Keratinocyte (primary cell): ENCODE results near the gene HAT1.

ENCODE experiments used
- EZH2 ChIP-seq: IDR thresholded peaks from one replicate; pipeline ENCODE4 v1.6.1; 2012; ENCODE audit warnings: inconsistent platforms, mild to moderate bottlenecking, low read length, moderate library complexity
- TF ChIP-seq, protein P1 (sequence below), 3 experiments: IDR thresholded peaks in 1 of 3; conservative IDR thresholded peaks in 1 of 3; optimal IDR thresholded peaks in 1 of 3; 2 replicates in 2 of 3; 3 replicates in 1 of 3; pipeline versions ENCODE3 to v1.5.1; 2011; ENCODE audit warnings: low read length in 3 of 3, mild to moderate bottlenecking in 3 of 3, moderate library complexity in 2 of 3, control low read depth in 1 of 3, inconsistent platforms in 1 of 3; ENCODE audit not compliant: insufficient read depth in 2 of 3; ENCODE audit errors: extremely low read depth in 1 of 3

DNA sequence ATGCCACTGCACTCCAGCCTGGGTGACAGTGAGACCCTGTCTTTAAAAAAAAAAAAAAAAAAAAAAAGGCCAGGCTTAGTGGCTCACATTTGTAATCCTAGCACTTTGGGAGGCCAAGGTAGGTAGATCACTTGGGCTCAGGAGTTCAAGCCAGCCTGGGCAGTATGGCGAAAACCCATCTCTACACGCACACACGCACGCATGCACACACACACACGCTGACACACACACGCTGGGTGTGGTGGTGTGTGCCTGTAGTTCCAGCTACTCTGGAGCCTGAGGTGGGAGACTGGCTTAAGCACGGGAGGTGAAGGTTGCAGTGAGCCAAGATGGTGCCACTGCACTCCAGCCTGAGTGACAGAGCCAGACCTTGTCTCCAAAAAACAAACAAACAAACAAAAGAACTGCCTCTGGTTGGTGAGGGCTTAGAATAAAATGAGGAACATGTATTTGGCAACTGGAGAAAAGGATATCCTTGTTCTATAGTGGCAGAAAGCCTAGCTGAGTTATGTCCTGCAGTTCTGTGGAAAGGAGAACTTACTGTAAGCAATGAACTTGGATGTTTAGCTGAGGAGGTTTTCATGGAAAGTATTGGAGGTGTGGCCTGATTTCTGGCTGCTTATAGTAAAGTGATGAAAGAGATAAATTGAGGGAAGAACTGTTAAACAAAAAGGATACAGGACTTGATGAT, 34.0 kb downstream of the HAT1 start:
- TF ChIP-seq, protein P1, sequence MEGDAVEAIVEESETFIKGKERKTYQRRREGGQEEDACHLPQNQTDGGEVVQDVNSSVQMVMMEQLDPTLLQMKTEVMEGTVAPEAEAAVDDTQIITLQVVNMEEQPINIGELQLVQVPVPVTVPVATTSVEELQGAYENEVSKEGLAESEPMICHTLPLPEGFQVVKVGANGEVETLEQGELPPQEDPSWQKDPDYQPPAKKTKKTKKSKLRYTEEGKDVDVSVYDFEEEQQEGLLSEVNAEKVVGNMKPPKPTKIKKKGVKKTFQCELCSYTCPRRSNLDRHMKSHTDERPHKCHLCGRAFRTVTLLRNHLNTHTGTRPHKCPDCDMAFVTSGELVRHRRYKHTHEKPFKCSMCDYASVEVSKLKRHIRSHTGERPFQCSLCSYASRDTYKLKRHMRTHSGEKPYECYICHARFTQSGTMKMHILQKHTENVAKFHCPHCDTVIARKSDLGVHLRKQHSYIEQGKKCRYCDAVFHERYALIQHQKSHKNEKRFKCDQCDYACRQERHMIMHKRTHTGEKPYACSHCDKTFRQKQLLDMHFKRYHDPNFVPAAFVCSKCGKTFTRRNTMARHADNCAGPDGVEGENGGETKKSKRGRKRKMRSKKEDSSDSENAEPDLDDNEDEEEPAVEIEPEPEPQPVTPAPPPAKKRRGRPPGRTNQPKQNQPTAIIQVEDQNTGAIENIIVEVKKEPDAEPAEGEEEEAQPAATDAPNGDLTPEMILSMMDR (optimal IDR thresholded peaks at IDR 0.05 in 1 of 3, IDR thresholded peaks at IDR 0.05 in 1 of 3, conservative IDR thresholded peaks at IDR 0.05 in 1 of 3; ENCODE audit: extremely low read depth in 1 of 3, insufficient read depth in 2 of 3, low read length in 3 of 3): no peak
- no peak for TF ChIP-seq EZH2
